Activated CD8-positive, alpha-beta memory T cell treated with anti-CD3 and anti-CD28 coated beads, Interleukin-2, amount 50 U/mL, for 1 hour (primary cell): ENCODE results near the gene UTS2R.
"Not testable (repeated sequence)": the region's sequence is repeated elsewhere in the genome, so short reads cannot be mapped to it uniquely, and the experiment has no call there.

Source experiments
- DNase-seq: peaks from one replicate; pipeline ENCODE4 v3.0.0-alpha.2; 2020; ENCODE audit errors: extremely low read depth

The UTS2R gene

DNA sequence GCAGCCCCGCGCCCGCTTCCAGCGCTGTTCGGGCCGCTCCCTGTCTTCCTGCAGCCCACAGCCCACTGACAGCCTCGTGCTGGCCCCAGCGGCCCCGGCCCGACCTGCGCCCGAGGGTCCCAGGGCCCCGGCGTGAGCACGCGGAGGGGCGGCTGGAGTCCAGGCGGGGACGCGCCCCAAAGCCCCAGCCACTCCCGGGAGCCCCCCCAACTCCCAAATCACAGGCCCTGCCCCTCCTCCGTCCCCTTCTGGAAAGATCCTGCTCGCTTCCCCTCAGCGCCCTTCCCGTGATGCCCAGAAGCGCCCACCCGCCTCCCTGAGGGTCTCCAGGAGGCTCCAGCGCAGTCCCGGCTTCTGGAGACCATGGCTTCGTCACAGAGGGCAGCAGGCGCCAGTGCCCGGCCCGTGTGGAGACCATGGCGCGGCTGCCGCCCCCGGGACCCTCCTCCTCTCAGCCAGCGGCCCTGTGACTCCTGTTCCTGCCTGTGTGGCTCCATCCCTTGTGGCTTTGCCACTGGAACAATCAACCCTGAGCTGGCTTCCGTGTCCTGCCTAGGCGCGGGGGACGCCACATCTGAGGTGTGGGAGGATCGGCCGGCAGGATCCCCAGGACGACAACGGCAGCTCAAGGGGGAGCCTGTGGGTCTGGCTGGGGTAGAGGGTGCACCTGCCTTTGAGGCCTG, 3.9 kb downstream of the UTS2R start:
- no peak for DNase-seq

DNA sequence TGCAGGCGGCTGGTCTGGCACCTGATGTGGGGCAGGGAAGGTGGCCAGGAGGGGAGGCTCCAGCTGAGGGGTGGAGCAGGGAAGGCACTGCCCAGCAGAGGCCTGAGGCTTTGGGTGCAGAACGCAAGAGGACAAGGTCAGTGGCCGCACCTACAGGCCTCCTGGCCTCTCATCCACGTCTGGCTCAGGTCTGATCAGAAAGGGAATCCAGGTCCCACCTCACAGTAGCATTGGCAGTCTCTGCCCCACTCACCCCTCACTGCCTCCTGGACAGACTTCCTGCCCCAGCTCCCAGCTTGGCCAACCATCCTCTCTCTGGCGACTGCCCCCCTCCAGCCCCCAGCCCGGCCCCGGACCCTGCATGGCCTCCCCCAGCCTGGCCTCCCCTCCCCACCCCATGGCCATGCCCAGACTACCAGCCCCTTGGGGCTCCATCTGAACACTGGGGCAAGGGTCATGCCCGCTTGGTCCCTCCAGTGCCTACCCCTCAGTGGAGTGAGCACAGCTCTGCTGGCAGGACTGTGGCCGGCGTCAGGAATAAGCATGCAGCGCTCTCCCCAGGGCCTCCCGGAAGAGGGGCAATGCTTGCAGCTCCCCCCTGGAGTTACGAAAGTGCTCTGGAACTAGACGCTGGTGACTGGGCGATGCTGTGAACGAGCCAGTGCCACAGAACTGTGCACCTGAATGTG, 4.6 kb downstream of the UTS2R start:
- no peak for DNase-seq

DNA sequence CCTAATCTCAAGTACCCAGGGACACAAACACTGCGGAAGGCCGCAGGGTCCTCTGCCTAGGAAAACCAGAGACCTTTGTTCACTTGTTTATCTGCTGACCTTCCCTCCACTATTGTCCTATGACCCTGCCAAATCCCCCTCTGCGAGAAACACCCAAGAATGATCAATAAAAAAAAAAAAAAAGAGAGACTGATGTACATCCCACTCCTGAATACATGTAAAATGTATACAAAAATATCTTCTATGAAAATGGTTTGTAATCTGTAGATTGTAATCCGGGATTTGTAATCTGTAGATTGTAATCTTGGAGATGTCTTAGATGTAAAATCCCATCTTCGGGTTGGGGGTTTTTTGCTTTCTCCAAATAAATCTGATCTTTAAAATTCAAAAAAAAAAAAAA, 5.7 kb downstream of the UTS2R start:
- DNase-seq = not testable (repeated sequence)

DNA sequence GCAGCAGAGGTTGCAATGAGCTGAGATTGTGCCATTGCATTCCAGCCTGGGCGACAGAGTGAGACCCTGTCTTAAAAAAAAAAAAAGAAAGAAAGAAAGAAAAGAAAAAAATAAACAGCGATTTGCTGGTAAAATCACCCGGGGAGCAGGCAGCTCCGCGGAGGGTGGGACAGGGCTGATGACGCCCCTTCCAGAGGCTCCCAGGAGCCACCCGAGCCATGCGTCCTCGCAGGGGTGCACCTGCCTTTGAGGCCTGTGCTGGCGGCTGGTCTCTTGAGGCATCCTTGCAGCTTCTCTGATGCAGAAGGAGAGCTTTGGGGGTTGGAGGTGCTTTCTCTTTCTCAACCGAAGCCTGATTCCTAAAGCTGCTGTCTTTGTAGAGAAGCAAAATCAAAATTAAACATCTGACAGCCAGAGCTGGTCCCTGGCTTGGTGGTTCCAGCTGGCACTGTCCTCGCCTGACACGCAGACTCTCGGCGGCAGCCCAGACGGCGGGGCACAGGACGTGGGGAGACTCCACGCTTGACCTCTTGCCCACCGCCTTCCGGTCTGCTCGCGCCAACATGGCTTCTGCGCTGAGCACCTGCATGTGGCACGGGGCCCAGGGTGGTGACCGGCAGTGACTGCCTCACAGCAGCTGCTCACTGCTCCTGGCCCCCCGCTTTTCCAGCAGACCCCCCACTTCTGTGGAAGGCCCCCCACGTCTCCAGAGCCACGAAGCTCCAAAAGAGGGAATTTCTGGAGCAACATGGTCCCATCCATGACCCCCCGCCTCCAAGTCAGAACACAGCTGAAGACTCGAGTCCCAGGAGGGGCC, 6.6 kb downstream of the UTS2R start:
- DNase-seq = no peak

DNA sequence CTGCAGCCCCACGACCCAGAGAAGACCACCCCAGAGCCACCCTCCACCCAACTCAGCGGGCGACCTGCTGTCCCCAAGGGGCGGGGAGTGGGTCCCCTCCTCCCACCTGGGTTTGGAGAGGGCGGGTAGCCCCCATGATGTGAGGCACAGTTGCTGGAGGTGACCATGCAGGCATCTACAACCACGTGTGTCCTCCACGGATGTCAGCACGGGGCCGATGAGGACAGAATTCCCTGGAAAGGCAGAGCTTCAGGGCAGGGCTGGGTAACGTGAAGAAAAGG, 7.1 kb downstream of the UTS2R start:
- DNase-seq = no peak

DNA sequence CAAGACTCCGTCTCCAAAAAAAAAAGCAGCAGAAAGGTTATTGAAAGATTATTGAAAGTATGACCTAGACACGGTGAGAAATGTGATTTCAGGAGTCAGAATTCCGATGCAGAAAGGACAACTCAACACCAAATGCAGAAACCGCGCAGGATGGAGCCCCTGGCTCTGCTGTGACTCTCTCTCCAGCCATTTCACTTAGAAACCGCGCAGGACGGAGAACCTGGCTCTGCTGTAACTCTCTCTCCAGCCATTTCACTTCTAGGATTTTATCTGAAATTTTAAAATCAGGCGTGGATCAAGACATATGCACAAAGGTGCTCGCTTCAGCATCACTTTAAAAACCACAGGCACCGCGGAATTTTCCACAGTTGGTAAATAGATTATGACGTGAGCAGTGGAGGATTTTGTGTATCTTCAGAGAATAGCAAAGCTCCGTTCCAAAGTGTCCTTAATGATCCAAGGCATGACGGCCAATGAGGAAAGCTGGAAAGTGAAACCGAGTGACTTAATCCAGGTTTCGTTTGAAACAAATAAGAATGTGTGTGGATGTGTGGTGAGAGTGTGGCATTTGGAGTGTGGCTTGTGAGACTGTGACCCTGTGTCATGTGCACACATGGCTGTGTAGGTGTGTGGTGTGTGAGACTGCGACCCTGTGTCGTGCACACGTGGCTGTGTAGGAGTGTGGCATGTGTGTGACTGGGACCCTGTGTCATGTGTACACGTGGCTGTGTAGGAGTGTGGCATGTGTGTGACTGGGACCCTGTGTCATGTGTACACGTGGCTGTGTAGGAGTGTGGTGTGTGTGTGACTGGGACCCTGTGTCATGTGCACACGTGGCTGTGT, 9.5 kb downstream of the UTS2R start:
- no peak for DNase-seq

DNA sequence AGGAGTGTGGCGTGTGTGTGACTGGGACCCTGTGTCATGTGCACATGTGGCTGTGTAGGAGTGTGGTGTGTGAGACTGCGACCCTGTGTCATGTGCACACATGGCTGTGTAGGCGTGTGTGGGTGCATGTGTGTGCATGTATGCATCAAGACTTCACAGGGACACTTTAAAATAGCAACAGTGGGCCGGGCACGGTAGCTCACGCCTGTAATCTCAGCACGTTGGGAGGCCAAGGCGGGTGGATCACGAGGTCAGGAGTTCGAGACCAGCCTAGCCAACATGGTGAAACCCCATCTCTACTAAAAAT, 10.1 kb downstream of the UTS2R start:
- not testable (repeated sequence) for DNase-seq

DNA sequence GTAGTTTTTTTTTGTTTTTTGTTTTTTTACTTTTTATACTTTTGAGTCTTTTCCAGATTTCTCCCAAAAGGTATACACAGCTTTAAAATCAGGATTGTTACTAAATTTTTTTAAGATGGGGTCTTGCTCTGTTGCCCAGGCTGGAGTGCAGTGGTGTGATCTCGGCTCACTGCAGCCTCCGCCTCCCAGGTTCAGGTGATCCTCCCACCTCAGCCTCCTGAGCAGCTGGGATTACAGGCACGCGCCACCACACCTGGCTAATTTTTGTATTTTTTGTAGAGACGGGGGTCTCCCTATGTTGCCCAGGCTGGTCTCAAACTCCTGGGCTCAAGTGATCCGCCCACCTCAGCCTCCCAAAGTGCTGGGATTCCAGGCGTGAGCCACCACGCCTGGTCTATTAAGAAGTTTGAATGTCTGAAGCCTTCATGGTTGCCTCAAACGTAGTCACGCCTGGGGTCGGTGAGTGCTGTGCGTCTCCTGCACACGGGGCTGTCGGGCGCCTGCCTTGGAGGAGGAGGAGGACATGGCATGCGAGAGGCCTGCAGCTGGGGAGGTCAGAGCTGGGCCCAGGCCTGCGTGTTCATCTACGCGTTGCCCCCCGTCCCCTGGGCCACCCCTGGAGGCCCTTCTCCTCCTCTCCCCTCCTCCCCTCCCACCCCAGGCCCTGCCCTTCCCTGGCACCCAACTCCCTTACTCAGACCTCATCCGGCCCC, 10.8 kb downstream of the UTS2R start:
- not testable (repeated sequence) for DNase-seq

DNA sequence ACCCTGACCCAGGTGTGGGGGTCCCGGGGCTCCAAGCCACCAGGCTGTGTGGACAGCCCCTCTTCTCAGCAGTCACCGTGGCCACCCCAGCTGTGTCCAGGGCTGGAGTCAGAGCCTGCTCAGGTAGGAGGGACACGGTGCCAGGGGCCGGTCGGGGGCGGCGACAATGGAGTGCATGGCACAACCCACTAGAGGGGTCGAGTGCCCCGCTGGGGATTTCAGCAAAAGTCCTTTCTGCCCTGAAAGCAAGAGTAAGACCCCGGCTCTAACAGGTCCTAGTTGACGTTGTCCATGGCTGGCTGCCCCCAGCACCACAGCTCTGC, 11.3 kb downstream of the UTS2R start:
- no peak for DNase-seq

DNA sequence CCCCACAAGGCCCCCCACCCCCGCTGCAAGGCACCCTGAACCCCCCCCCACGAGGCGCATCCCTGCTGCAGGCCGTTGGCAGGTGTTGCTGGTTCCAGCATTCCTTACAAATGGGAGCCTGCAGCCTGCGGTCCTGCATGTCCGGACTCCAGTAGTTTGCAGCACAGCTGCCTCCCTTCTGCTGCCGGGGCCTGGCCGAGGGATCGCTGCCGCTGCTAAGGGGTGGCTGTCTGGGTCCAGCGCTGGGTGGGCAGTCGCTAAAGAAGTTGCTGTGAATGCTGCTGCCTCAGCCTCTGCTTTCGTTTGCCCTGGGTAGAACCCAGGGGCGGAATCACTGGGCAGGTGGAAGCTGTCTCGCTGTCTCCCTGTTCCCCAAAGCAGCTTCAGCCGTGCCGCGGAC, 11.8 kb downstream of the UTS2R start:
- no peak for DNase-seq

DNA sequence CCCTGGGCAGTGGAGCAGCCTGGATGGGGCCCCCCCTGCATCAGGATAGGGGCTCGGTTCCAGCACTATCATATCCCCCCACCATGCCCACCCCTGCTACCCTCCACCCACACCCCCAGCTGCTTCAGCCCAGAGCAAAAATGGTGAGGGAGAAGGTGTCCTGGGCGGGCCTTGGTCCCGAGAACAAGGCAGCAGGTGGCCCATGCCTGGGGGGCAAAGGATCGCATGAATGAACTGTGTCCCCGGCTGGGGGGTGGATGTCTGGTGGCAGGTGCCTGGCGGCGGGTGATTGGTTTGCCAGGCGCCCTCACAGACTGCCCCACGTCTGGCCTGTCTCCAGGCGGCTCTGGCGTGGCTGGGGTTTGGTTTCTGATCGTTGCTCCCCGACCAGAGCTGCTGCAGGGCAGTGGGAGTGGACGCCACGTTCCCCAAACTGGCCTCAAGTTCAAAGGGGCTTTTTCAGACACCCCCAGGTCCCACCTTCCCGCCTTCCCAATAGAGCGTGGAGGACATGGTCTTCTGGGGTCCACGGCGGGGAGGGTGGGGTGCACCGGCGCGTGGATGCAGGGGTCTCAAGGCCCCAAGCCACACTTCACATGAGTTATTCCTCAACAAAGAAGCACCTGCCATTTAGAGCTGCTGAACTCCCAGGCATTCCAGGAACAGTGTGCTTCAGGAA, 12.6 kb downstream of the UTS2R start:
- no peak for DNase-seq

DNA sequence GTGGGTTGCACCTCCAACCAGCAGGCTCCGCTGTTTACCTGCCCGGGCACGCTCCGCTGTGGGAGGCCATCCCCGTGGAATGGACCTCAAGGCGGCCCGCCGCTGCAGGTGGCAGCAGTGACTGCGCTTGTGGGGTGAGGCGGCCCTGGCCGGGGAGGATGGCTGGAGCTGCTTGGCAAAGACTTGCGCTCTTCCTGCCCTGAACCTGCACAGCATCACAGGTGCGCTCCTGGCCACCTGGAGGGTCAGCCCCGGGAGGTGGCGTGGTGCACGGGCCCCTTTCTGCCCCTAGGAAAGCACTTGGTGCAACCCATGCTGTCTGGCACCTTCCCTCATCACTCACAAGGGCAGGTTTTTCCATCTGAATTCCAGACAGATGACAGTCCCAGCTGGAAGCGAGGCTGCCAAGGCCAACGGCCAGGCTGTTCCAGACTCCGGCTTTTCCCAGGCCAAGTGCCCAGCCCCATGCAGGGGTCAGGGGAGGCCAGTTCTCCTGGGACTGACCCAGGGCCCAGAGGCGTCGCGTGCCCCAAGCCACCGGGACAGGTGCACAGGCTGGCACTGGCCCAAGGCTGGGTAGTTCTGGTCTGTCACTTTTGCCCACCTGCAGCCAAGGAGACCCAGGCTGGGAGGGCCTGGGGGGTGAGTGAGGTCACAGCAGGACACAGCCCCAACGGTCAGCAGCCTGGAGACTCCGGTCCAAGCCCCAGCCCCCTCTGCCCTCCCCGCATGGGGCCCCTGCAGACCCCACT, 13.3 kb downstream of the UTS2R start:
- DNase-seq = no peak

DNA sequence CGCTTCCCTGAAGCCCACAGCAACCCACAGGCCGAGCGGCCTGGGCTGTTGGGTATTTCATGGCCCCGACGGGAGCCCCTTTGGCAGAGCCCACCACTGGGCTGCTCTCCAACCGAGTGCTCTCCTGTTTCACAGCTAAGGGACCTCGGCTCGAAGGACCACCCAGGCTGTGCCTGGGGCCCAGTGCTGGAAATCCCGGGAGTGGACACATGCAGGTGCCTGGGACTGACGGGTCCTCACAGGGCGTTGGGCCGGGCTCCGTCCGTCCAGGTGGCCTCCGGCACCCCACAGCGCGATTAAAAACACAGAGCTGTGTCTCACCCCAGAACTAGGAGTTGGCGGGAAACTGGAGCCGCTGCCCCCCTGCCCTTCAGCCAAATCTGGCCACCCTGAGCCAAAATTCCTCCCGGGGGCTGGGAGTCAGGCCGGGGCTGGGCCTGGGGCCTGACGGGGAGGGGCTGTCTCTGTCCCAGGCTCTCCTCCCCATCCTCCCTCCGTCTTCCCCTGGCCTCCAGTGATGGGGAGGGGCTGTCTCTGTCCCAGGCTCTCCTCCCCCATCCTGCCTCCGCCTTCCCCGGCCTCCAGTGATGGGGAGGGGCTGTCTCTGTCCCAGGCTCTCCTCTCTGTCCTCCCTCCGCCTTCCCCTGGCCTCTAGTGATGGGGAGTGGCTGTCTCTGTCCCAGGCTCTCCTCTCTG, 14.1 kb downstream of the UTS2R start:
- DNase-seq = no peak

DNA sequence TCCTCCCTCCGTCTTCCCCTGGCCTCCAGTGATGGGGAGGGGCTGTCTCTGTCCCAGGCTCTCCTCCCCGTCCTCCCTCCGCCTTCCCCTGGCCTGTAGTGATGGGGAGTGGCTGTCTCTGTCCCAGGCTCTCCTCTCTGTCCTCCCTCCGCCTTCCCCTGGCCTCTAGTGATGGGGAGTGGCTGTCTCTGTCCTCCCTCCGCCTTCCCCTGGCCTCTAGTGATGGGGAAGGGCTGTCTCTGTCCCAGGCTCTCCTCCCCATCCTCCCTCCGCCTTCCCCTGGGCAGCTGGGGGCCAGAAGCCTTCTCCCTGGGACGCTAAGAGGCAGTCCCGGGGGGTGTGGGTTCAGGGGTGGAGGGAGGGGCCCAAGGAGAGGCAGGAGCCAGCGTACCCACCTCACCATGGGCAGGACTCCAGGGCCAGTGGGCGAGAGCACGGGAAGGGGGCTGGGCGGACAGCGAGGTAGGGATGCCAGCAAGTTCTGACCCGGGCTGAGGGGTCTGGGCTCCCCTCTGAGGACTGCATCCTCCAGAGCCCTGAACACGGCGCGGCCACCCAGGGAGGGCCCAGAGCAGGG, 14.8 kb downstream of the UTS2R start:
- no peak for DNase-seq

DNA sequence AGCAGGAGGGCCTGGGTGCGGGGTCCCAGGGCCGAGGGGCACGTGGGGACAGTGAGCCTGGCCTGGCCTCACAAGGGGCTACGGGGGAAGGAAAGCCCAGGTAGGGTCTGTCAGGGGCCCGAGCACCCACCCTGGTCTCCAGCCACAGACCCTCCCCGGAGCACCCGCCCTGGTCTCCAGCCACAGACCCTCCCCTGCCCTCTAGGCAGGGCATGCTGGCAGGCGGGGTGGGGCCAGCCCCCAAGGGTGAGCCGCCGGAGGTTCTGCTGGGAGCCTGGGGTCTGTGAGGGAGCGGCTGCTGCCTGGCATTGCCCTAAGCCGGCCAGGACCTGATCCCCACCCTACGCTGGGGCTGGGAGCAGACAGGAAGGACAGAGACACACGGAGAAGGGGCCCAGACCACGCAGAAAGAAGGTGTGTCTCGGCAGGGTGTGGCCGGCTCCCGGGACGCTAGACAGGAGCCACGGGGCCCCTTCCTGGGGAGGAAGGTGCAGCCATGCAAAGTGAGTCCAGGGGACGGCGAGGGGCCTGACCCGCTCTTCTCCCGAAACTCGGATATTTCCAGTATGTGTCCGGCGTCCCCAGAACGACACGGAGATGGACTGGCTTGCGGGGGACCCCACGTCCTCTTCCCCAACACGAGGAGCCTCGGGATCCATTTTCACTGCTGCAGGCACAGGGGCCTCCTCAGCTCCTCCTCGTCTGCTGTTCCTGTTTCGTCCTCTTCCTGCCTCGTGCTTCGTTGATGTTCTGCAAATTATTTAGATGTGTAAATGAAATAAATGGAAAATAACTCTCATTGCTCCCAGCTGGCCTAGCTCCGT, 15.5 kb downstream of the UTS2R start:
- DNase-seq = no peak

DNA sequence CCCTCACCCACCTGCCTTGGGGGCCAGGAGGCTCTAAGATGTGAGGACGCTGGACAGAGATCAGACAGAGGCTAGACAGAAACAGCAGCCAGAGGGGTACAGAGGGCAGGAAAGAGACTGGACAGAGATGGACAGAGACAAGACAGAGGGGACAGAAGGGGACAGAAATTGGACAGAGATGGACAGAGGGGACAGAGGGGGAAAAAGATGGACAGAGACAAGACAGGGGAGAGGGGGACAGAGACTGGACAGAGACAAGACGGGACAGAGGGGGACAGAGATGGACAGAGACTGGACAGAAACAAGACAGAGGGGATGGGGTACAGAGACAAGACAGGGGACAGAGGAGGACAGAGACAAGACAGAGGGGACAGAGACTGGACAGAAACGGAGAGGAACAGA, 16.1 kb downstream of the UTS2R start:
- no peak for DNase-seq

DNA sequence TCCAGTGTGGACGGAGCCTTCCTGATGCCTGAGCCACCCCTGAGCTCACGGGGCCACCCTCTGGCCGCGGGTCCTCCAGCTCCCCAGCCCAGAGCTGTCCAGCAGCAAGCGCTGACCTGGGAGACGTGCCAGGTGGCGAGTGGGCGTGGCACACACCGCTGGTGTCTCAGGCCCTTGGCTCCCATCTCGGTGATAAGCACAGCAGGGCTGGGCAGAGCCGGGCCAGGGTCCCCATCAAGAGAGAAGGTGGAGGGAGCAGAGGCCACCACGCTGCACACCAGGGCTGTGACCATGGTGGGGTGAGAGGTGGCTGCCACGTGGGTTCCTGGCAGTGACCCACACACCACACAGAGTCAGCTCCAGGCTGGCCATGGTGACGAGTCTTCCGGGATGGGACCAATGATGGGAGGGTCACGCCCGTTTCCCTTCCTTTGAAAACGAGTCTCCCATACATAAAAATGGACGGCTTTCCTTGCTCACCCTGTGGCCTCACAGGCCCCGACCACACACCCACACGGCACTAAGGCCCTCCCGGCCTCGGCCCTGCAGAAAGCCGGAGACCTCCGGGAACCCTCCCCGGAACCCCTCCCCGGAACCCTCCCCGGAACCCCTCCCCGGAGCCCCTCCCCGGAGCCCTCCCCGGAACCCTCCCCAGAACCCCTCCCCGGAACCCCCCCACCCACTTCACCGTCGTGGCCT, 16.8 kb downstream of the UTS2R start:
- DNase-seq = no peak

DNA sequence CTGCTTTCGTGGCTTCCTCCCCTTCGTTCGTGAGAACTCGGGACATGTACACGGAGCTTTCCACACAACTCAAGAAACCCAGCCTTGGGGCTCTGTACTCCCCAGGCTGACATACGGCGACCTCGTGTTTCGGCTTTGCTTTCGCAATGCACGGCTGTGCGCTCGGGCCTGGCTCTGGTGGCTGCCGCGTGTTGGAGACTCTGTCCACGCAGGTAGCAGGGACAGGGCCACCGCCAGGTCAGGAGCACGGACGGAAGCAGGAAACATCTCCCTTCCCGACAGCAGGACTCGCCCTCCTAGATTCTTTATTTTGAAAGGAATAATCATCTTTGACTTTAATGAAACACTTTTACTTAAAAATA, 17.3 kb downstream of the UTS2R start:
- DNase-seq = no peak
